Smooth muscle cell (in vitro differentiated cells): ENCODE results near the gene CREB3. TPM values are rescaled to one million over a fixed set of nuclear protein-coding genes. Genes with fewer than 3 reads are reported as not detected.

Experiments used
- DNase-seq: peaks from one replicate; lab custom pipeline; 2025; ENCODE audit not compliant: unreplicated experiment; lab: John Stamatoyannopoulos, UW
- H2AFZ ChIP-seq: fragments of 200-600 bp; sonication (generic); 2 replicates; pipeline ENCODE4 v1.6.0; 2016; ENCODE audit warnings: antibody characterized with exemption, low read depth, mild to moderate bottlenecking
- H3F3A ChIP-seq: fragments of 200-600 bp; sonication (generic); 2 replicates; pipeline ENCODE4 v1.6.0; 2017; ENCODE audit warnings: antibody characterized with exemption, low read depth
- H3K27ac ChIP-seq: fragments of 200-600 bp; sonication (generic); 2 replicates; pipeline ENCODE4 v1.5.1; 2016; ENCODE audit warnings: low read depth, mild to moderate bottlenecking
- H3K27me3 ChIP-seq: fragments of 200-600 bp; sonication (generic); 2 replicates; pipeline ENCODE4 v1.6.1; 2016; ENCODE audit warnings: low read depth, mild to moderate bottlenecking
- H3K36me3 ChIP-seq: fragments of 200-600 bp; sonication (generic); 2 replicates; pipeline ENCODE4 v1.5.1; 2016; ENCODE audit warnings: low read depth
- H3K4me1 ChIP-seq: fragments of 200-600 bp; sonication (generic); 2 replicates; pipeline ENCODE4 v1.5.1; 2016; ENCODE audit warnings: low read depth
- H3K4me2 ChIP-seq: fragments of 200-600 bp; sonication (generic); 2 replicates; pipeline ENCODE4 v1.6.0; 2016; ENCODE audit warnings: mild to moderate bottlenecking
- H3K4me3 ChIP-seq: fragments of 200-600 bp; sonication (generic); 2 replicates; pipeline ENCODE4 v1.5.1; 2016; ENCODE audit warnings: mild to moderate bottlenecking
- H3K79me2 ChIP-seq: fragments of 200-600 bp; sonication (generic); 2 replicates; pipeline ENCODE4 v1.6.0; 2016; ENCODE audit warnings: low read depth, mild to moderate bottlenecking
- H3K9ac ChIP-seq: fragments of 200-600 bp; sonication (generic); 2 replicates; pipeline ENCODE4 v1.6.0; 2016; ENCODE audit warnings: low read depth
- H3K9me3 ChIP-seq: fragments of 200-600 bp; sonication (generic); replicated peaks from 2 replicates; pipeline ENCODE4 v1.5.1; 2016; ENCODE audit warnings: low read depth
- H4K20me1 ChIP-seq: fragments of 200-600 bp; sonication (generic); 2 replicates; pipeline ENCODE4 v1.6.0; 2016; ENCODE audit warnings: low read depth
- CTCF ChIP-seq: fragments of 200-600 bp; sonication (generic); IDR thresholded peaks from 2 replicates; pipeline ENCODE4 v1.5.1; 2017; ENCODE audit warnings: borderline replicate concordance, mild to moderate bottlenecking, antibody characterized with exemption; ENCODE audit not compliant: insufficient read depth, poor library complexity, severe bottlenecking
- WGBS: methylation state at CpG from one replicate; pipeline ENCODE4 v1.1.7; 2016; ENCODE audit warnings: low lambda C conversion rate; 5-methylcytosine and 5-hydroxymethylcytosine counted together
- polyA plus RNA-seq: library from polyadenylated mRNA; unstranded; fragments of >200 nt; fragmentation: Nextera tagmentation; extraction: Ambion mirVana; gene quantifications from 2 replicates; pipeline ENCODE4 v1.2.1, GENCODE V29; 2016
- total RNA-seq: library from RNA; depleted of rRNA; stranded (reverse); fragments of >200 nt; gene quantifications from 2 replicates; pipeline ENCODE4 v1.2.3, GENCODE V29; 2014

CREB3 gene
- total and polyA plus RNA-seq, 2 experiments from 2014 or later = 66.9 to 81.0 TPM

GRCh38 chr9:35763181-35763580, 30.7 kb downstream of the CREB3 start:
- Histone ChIP-seq H3K27me3 (no peaks in the 10 kb centered on the region), H3K9ac (no peak overlapping the region), H3K27ac (no peak overlapping the region), H3K4me2 (no peak overlapping the region), H3K4me3 (no peak overlapping the region), H2AFZ (no peak overlapping the region), H3K9me3 (no peaks in the 10 kb centered on the region), H3K79me2 (no peaks in the 10 kb centered on the region), H3K36me3 (no peaks in the 10 kb centered on the region), H3K4me1 (peaks cover 6% of the 10 kb centered on the region), H3F3A (no peaks in the 10 kb centered on the region), H4K20me1 (no peaks in the 10 kb centered on the region)
- TF ChIP-seq CTCF = no peak
- no peak for DNase-seq
- WGBS = 93% methylated on average over 2 of the region's 2 CpGs

GRCh38 chr9:35763803-35764202, 31.3 kb downstream of the CREB3 start:
- Histone ChIP-seq H3K27ac (no peak overlapping the region), H3K4me1 (peaks cover 6% of the 10 kb centered on the region), H3K9ac (no peak overlapping the region), H3K9me3 (no peaks in the 10 kb centered on the region), H3K4me3 (no peak overlapping the region), H3K4me2 (no peak overlapping the region), H3F3A (no peaks in the 10 kb centered on the region), H2AFZ (no peak overlapping the region), H4K20me1 (no peaks in the 10 kb centered on the region), H3K27me3 (no peaks in the 10 kb centered on the region), H3K36me3 (no peaks in the 10 kb centered on the region), H3K79me2 (no peaks in the 10 kb centered on the region)
- TF ChIP-seq CTCF = no peak
- no peak for DNase-seq
- WGBS = 100% methylated on average over 1 of the region's 1 CpG

- no peaks in the 10 kb centered on the region for H3K79me2 ChIP-seq
- no peak overlapping the region for H3K9ac ChIP-seq
- H2AFZ ChIP-seq = no peak overlapping the region
- H3K36me3 ChIP-seq = no peaks in the 10 kb centered on the region
- H3K4me2 ChIP-seq = no peak overlapping the region
- no peak for TF ChIP-seq CTCF
- peaks cover 6% of the 10 kb centered on the region for H3K4me1 ChIP-seq
- no peaks in the 10 kb centered on the region for H4K20me1 ChIP-seq
- H3K27me3 ChIP-seq = no peaks in the 10 kb centered on the region
- 85% methylated on average over 2 of the region's 2 CpGs for WGBS
- no peaks in the 10 kb centered on the region for H3F3A ChIP-seq
- H3K9me3 ChIP-seq = no peaks in the 10 kb centered on the region
- H3K4me3 ChIP-seq = no peak overlapping the region
- DNase-seq = no peak
- no peak overlapping the region for H3K27ac ChIP-seq
Measured at GRCh38 chr9:35766997-35767396, 34.5 kb downstream of the CREB3 start.

- Histone ChIP-seq H3K4me1 (peaks cover 6% of the 10 kb centered on the region), H4K20me1 (no peaks in the 10 kb centered on the region)
Measured at GRCh38 chr9:35767458-35767857, 35.0 kb downstream of the CREB3 start.

More at GRCh38 chr9:35767458-35767857, 35.0 kb downstream of the CREB3 start:
- H3K9ac ChIP-seq = no peak overlapping the region
- TF ChIP-seq CTCF = no peak
- 92% methylated on average over 1 of the region's 1 CpG for WGBS
- H3K27ac ChIP-seq = no peak overlapping the region
- no peaks in the 10 kb centered on the region for H3K27me3 ChIP-seq
- no peaks in the 10 kb centered on the region for H3K9me3 ChIP-seq
- DNase-seq = no peak
- no peak overlapping the region for H3K4me2 ChIP-seq
- no peaks in the 10 kb centered on the region for H3K79me2 ChIP-seq
- no peaks in the 10 kb centered on the region for H3K36me3 ChIP-seq
- H3F3A ChIP-seq = no peaks in the 10 kb centered on the region
- H3K4me3 ChIP-seq = no peak overlapping the region
- no peak overlapping the region for H2AFZ ChIP-seq
